Measurements from ENCODE around the gene HAPSTR1. TPM values are rescaled to one million over a fixed set of nuclear protein-coding genes. Genes with fewer than 3 reads are reported as not detected.

HAPSTR1 gene
- total RNA-seq, 1 experiment from 2014 or later: 85.2 TPM

DNA sequence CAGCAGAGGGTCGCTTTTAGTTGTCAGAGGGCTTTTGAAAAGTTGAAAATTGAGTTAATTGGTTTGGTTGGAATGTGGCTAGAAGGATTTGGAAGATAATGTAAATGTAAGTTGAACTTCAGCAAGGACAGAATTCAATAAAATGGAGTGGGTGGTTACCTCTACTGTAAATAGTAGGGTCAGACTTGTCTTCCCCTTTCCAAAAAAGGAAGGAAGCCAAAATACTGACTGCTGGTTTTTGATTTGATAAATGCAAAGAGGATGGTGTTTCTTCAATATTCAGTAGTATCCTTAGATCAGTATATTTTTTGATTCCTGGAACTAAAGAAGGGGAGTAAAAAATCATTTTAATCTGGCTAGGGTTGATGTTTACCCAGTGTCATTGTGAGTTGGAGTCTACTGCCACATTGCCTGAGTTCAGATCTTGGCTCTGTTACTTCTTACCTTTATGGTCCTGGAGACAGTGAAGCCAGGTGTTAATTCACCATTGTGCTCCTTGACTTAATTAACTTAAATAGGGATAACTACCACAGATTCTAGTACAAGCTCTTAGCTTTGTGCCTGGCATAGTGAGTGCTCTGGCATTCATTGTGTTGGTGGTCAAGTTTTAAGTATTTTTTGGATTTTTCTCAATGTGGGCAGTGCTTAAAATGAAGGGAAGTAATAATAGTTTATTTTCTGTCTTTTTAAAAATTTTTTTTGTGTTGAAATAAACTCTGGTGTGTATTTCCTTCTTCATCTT lies 4.4 kb downstream of the HAPSTR1 start:
- peaks cover 6% of the 10 kb centered on the region; the same call in 1 of the 2 replicates for H3K4me1 ChIP-seq (ENCODE audit: insufficient read depth, low read length)
- no peak overlapping the region for H2AFZ ChIP-seq (ENCODE audit: low read length)
- peak overlapping the region; percentile 41 to 42; a peak in 4 of 5 replicates for H3K4me3 Mint-ChIP-seq
- no CpG with 5 or more reads among the region's 1 CpG for WGBS (ENCODE audit: extremely low coverage, insufficient read length, low lambda C conversion rate)
- TF ChIP-seq, protein P1, sequence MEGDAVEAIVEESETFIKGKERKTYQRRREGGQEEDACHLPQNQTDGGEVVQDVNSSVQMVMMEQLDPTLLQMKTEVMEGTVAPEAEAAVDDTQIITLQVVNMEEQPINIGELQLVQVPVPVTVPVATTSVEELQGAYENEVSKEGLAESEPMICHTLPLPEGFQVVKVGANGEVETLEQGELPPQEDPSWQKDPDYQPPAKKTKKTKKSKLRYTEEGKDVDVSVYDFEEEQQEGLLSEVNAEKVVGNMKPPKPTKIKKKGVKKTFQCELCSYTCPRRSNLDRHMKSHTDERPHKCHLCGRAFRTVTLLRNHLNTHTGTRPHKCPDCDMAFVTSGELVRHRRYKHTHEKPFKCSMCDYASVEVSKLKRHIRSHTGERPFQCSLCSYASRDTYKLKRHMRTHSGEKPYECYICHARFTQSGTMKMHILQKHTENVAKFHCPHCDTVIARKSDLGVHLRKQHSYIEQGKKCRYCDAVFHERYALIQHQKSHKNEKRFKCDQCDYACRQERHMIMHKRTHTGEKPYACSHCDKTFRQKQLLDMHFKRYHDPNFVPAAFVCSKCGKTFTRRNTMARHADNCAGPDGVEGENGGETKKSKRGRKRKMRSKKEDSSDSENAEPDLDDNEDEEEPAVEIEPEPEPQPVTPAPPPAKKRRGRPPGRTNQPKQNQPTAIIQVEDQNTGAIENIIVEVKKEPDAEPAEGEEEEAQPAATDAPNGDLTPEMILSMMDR (conservative IDR thresholded peaks at IDR 0.05): no peak
- no peak overlapping the region for H2BK5ac ChIP-seq (ENCODE audit: insufficient read length, low read length)
- no peak overlapping the region for H2BK12ac ChIP-seq (ENCODE audit: insufficient read length, low read depth, low read length)
- no peak overlapping the region for H2BK15ac ChIP-seq (ENCODE audit: low read depth, low read length)
- peaks cover 77% of the 10 kb centered on the region for H3K79me2 ChIP-seq (ENCODE audit: insufficient read depth, low read length)
- H3T11ph ChIP-seq (ENCODE audit: low read length): no peak overlapping the region
- H3K23ac ChIP-seq (ENCODE audit: insufficient read length, low read depth, low read length): no peak overlapping the region
- H3K23me2 ChIP-seq (ENCODE audit: insufficient read length, low read depth, low read length, poor library complexity, severe bottlenecking): peaks cover 11% of the 10 kb centered on the region
- H2AK5ac ChIP-seq (ENCODE audit: insufficient read length, low read length): no peak overlapping the region
- no peak overlapping the region for H2BK120ac ChIP-seq (ENCODE audit: low read depth, low read length, poor library complexity, severe bottlenecking)
- no peaks in the 10 kb centered on the region for H3K79me1 ChIP-seq (ENCODE audit: insufficient read depth, low read depth, low read length, poor library complexity, severe bottlenecking)
- H3K18ac ChIP-seq (ENCODE audit: insufficient read length, low read depth, low read length): no peak overlapping the region
- no peak overlapping the region for H2BK20ac ChIP-seq (ENCODE audit: low read depth, low read length, poor library complexity, severe bottlenecking)
- peak overlapping the region in 2 of 3 experiments; percentile 71 to 90; a peak in 4 of 7 replicates for H3K27ac Mint-ChIP-seq
- peaks cover 0 to 3% of the 10 kb centered on the region in 2 experiments; a peak in 1 of 5 replicates for H3K9me3 Mint-ChIP-seq
- peaks cover 1% of the 10 kb centered on the region; the same call in 1 of the 2 replicates for H3K27me3 Mint-ChIP-seq (ENCODE audit: low read depth)
- no peaks in the 10 kb centered on the region for H3K27me3 ChIP-seq (ENCODE audit: insufficient read depth, low read length)
- H3K4ac ChIP-seq (ENCODE audit: low read depth, low read length): no peak overlapping the region
- H4K8ac ChIP-seq (replicated peaks; ENCODE audit: insufficient read length, low read depth, low read length): no peak overlapping the region
- no peak overlapping the region for H4K91ac ChIP-seq (ENCODE audit: insufficient read length, low read depth, low read length)
- peaks cover 47 to 70% (median 68%) of the 10 kb centered on the region in 3 experiments for H3K36me3 Mint-ChIP-seq (ENCODE audit: insufficient read depth in 1 of 3, low read depth in 3 of 3)
- no peak overlapping the region for H4K5ac ChIP-seq (ENCODE audit: insufficient read length, low read depth, low read length)
- H3K9ac ChIP-seq (ENCODE audit: extremely low read depth, insufficient read length, low read length): no peak overlapping the region
- H3K9me3 ChIP-seq (ENCODE audit: control insufficient read depth, low read depth, low read length): no peaks in the 10 kb centered on the region
- H3K4me1 Mint-ChIP-seq: peaks cover 55 to 57% of the 10 kb centered on the region in 2 experiments
- H3K4me2 ChIP-seq (ENCODE audit: insufficient read depth, insufficient read length, low read length): no peak overlapping the region
- no peak overlapping the region for H3K56ac ChIP-seq (ENCODE audit: insufficient read length, low read depth, low read length)
- no peak overlapping the region for H3K27ac ChIP-seq (ENCODE audit: insufficient read length, low read depth, low read length)
- no peak overlapping the region for H3K14ac ChIP-seq (ENCODE audit: insufficient read depth, low read length)
- no peak for DNase-seq
- H4K20me1 ChIP-seq (ENCODE audit: control insufficient read depth, insufficient read depth, insufficient read length): no peaks in the 10 kb centered on the region

All from H9 (cell line).